GM12878 (cell line): Measurements from ENCODE around the gene WNT9A. TPM values are rescaled to one million over a fixed set of nuclear protein-coding genes. Genes with fewer than 3 reads are reported as not detected.

Experiments
- CBFB ChIP-seq: IDR thresholded peaks from 2 replicates; pipeline ENCODE4 v1.6.1; 2016; ENCODE audit warnings: antibody characterized with exemption, low read depth
- CEBPZ ChIP-seq: fragments of 150-350 bp; IDR thresholded peaks from 2 replicates; pipeline ENCODE4 v1.6.1; 2016; ENCODE audit warnings: low read depth, low read length
- RELB ChIP-seq: fragments of 450-650 bp; IDR thresholded peaks from 2 replicates; pipeline ENCODE4 v1.6.1; 2017; ENCODE audit warnings: low read depth, mild to moderate bottlenecking, moderate library complexity
- SREBF2 ChIP-seq: IDR thresholded peaks from 2 replicates; pipeline ENCODE4 v1.6.1; 2012; ENCODE audit warnings: mild to moderate bottlenecking, low read length
- SRF ChIP-seq, 2 experiments: IDR thresholded peaks; 2 replicates each; pipeline ENCODE4 v1.6.1; 2011; ENCODE audit warnings: low read depth in 2 of 2, low read length in 2 of 2, mild to moderate bottlenecking in 1 of 2, moderate library complexity in 1 of 2
- ZNF622 ChIP-seq: fragments of 450-650 bp; IDR thresholded peaks from 2 replicates; pipeline ENCODE4 v1.6.1; 2017; ENCODE audit warnings: mild to moderate bottlenecking, inconsistent platforms
- microRNA-seq: library from miRNA; unstranded; fragments of <30 nt; microRNA quantifications from one replicate; pipeline ENCODE4, GENCODE V29; 2018
- polyA plus RNA-seq, 11 experiments: library from polyadenylated mRNA; depleted of rRNA in 4 of 11; unstranded in 6 of 11; stranded (reverse) in 5 of 11; fragments of >200 nt; fragmentation: Nextera tagmentation in 4 of 11; fragmentation: Illumina TruSeq in 1 of 11; extraction: Ambion mirVana in 4 of 11; extraction: Trizol in 1 of 11; gene quantifications; 1 replicate in 1 of 11; 2 replicates in 10 of 11; pipeline versions ENCODE4 v1.2.1 to v1.2.3, GENCODE V29; 2011 to 2016; ENCODE audit warnings: inconsistent platforms in 2 of 11, missing spikeins in 2 of 11, low read depth in 1 of 11
- small RNA-seq: library from RNA; depleted of rRNA; stranded (forward); fragments of <200 nt; gene quantifications from one replicate; pipeline ENCODE3, GENCODE V24; 2014
- total RNA-seq, 4 experiments: library from RNA; depleted of rRNA in 3 of 4; stranded (reverse); fragments of >200 nt in 3 of 4; fragmentation: Illumina TruSeq in 1 of 4; extraction: Trizol in 1 of 4; gene quantifications; 2 replicates each; pipeline versions ENCODE4 v1.2.1 to v1.2.3, GENCODE V29; 2013 to 2021

The WNT9A gene
- total and polyA plus RNA-seq, 10 of the 15 experiments (the other 5 are each of a cell fraction or from before 2014, with no cell fraction given) = not detected

GRCh38 chr1:227869279-227869842 is 78.4 kb downstream of the WNT9A start (continued):
- TF ChIP-seq CEBPZ (no peak), CBFB (no peak), SREBF2 (no peak), SRF (IDR thresholded peaks at IDR 0.05; ENCODE audit: low read depth in 2 of 2, low read length in 2 of 2) (no peak), RELB (no peak), ZNF622 (no peak)

Small RNA genes lying within 50 kb of the gene (microRNA-seq; reads per million reads assigned to microRNA genes)
- gene MIR5008 = not detected

Small RNA genes lying within 50 kb of the gene (small RNA-seq; reads per million reads assigned to genes)
- gene MIR5008 (not detected), gene SEPT14P17 (not detected)

Other genes starting within 250 kb of the WNT9A start
Only the 7 nearest of the 10 such genes appear.
- gene PRSS38, start 132.3 kb downstream of the WNT9A start, total RNA-seq (2014; rRNA removed) = not detected in 2 replicates
- not detected in 2 replicates for gene PRSS38, start 132.3 kb downstream of the WNT9A start, total RNA-seq (2014; rRNA removed; fragmentation: Illumina TruSeq; extraction: Trizol)
- gene PRSS38, start 132.3 kb downstream of the WNT9A start, total RNA-seq (2021) = not detected in 2 replicates
- gene PRSS38, start 132.3 kb downstream of the WNT9A start, polyA plus RNA-seq (2011; rRNA removed) = not detected in 2 replicates
- not detected in 2 replicates for gene PRSS38, start 132.3 kb downstream of the WNT9A start, polyA plus RNA-seq (2014; fragmentation: Illumina TruSeq; extraction: Trizol)
- not detected for gene PRSS38, start 132.3 kb downstream of the WNT9A start, polyA plus RNA-seq (2014; fragmentation: Nextera tagmentation; extraction: Ambion mirVana)
- not detected in 2 replicates for gene PRSS38, start 132.3 kb downstream of the WNT9A start, polyA plus RNA-seq (2014; rRNA removed)
- gene PRSS38, start 132.3 kb downstream of the WNT9A start, polyA plus RNA-seq (2016; fragmentation: Nextera tagmentation; extraction: Ambion mirVana) = not detected
- gene WNT3A, start 59.1 kb upstream of the WNT9A start, total RNA-seq (2014; rRNA removed) = not detected in 2 replicates
- gene WNT3A, start 59.1 kb upstream of the WNT9A start, total RNA-seq (2014; rRNA removed; fragmentation: Illumina TruSeq; extraction: Trizol) = not detected in 2 replicates
- gene WNT3A, start 59.1 kb upstream of the WNT9A start, total RNA-seq (2021) = not detected in 2 replicates
- 0.10 and 0.16 TPM in 2 replicates for gene WNT3A, start 59.1 kb upstream of the WNT9A start, polyA plus RNA-seq (2011; rRNA removed)
- gene WNT3A, start 59.1 kb upstream of the WNT9A start, polyA plus RNA-seq (2014; fragmentation: Illumina TruSeq; extraction: Trizol) = not detected in 2 replicates
- gene WNT3A, start 59.1 kb upstream of the WNT9A start, polyA plus RNA-seq (2014; fragmentation: Nextera tagmentation; extraction: Ambion mirVana) = not detected
- not detected in 2 replicates for gene WNT3A, start 59.1 kb upstream of the WNT9A start, polyA plus RNA-seq (2014; rRNA removed)
- not detected for gene WNT3A, start 59.1 kb upstream of the WNT9A start, polyA plus RNA-seq (2016; fragmentation: Nextera tagmentation; extraction: Ambion mirVana)
- gene ARF1, start 134.8 kb upstream of the WNT9A start, total RNA-seq (2014; rRNA removed) = 226 and 267 TPM in 2 replicates
- 113 and 131 TPM in 2 replicates for gene ARF1, start 134.8 kb upstream of the WNT9A start, total RNA-seq (2014; rRNA removed; fragmentation: Illumina TruSeq; extraction: Trizol)
- 296 and 300 TPM in 2 replicates for gene ARF1, start 134.8 kb upstream of the WNT9A start, total RNA-seq (2021)
- 178 and 316 TPM in 2 replicates for gene ARF1, start 134.8 kb upstream of the WNT9A start, polyA plus RNA-seq (2011; rRNA removed)
- gene ARF1, start 134.8 kb upstream of the WNT9A start, polyA plus RNA-seq (2014; fragmentation: Illumina TruSeq; extraction: Trizol) = 97.0 and 247 TPM in 2 replicates
- 10 to 100 TPM; 48.4 to 97.3 TPM for gene ARF1, start 134.8 kb upstream of the WNT9A start, polyA plus RNA-seq (2014; fragmentation: Nextera tagmentation; extraction: Ambion mirVana)
- gene ARF1, start 134.8 kb upstream of the WNT9A start, polyA plus RNA-seq (2014; rRNA removed) = 352 and 369 TPM in 2 replicates
- 100 to 1,000 TPM; 481 to 508 TPM for gene ARF1, start 134.8 kb upstream of the WNT9A start, polyA plus RNA-seq (2016; fragmentation: Nextera tagmentation; extraction: Ambion mirVana)
- gene C1orf35, start 155.4 kb upstream of the WNT9A start, total RNA-seq (2014; rRNA removed) = 14.0 and 14.6 TPM in 2 replicates
- 5.9 and 6.7 TPM in 2 replicates for gene C1orf35, start 155.4 kb upstream of the WNT9A start, total RNA-seq (2014; rRNA removed; fragmentation: Illumina TruSeq; extraction: Trizol)
- 20.8 and 21.5 TPM in 2 replicates for gene C1orf35, start 155.4 kb upstream of the WNT9A start, total RNA-seq (2021)
- 3.1 and 6.6 TPM in 2 replicates for gene C1orf35, start 155.4 kb upstream of the WNT9A start, polyA plus RNA-seq (2011; rRNA removed)
- gene C1orf35, start 155.4 kb upstream of the WNT9A start, polyA plus RNA-seq (2014; fragmentation: Illumina TruSeq; extraction: Trizol) = 1.6 and 5.5 TPM in 2 replicates
- gene C1orf35, start 155.4 kb upstream of the WNT9A start, polyA plus RNA-seq (2014; fragmentation: Nextera tagmentation; extraction: Ambion mirVana) = 1 to 10 TPM; 2.5 to 4.8 TPM
- gene C1orf35, start 155.4 kb upstream of the WNT9A start, polyA plus RNA-seq (2014; rRNA removed) = 18.8 and 19.5 TPM in 2 replicates
- gene C1orf35, start 155.4 kb upstream of the WNT9A start, polyA plus RNA-seq (2016; fragmentation: Nextera tagmentation; extraction: Ambion mirVana) = 10 to 100 TPM; 26.7 to 27.0 TPM
- 81.9 and 93.4 TPM in 2 replicates for gene MRPL55, start 161.4 kb upstream of the WNT9A start, total RNA-seq (2014; rRNA removed)
- gene MRPL55, start 161.4 kb upstream of the WNT9A start, total RNA-seq (2014; rRNA removed; fragmentation: Illumina TruSeq; extraction: Trizol) = 25.5 and 35.1 TPM in 2 replicates
- 47.6 and 54.9 TPM in 2 replicates for gene MRPL55, start 161.4 kb upstream of the WNT9A start, total RNA-seq (2021)
- 17.0 and 39.3 TPM in 2 replicates for gene MRPL55, start 161.4 kb upstream of the WNT9A start, polyA plus RNA-seq (2011; rRNA removed)
- gene MRPL55, start 161.4 kb upstream of the WNT9A start, polyA plus RNA-seq (2014; fragmentation: Illumina TruSeq; extraction: Trizol) = 8.8 and 42.1 TPM in 2 replicates
- gene MRPL55, start 161.4 kb upstream of the WNT9A start, polyA plus RNA-seq (2014; fragmentation: Nextera tagmentation; extraction: Ambion mirVana) = 10 to 100 TPM; 15.1 to 56.7 TPM
- 91.0 and 96.3 TPM in 2 replicates for gene MRPL55, start 161.4 kb upstream of the WNT9A start, polyA plus RNA-seq (2014; rRNA removed)
- 100 to 1,000 TPM; 129 to 143 TPM for gene MRPL55, start 161.4 kb upstream of the WNT9A start, polyA plus RNA-seq (2016; fragmentation: Nextera tagmentation; extraction: Ambion mirVana)
- gene GUK1, start 192.3 kb upstream of the WNT9A start, total RNA-seq (2014; rRNA removed) = 214 and 235 TPM in 2 replicates
- 82.0 and 98.3 TPM in 2 replicates for gene GUK1, start 192.3 kb upstream of the WNT9A start, total RNA-seq (2014; rRNA removed; fragmentation: Illumina TruSeq; extraction: Trizol)
- gene GUK1, start 192.3 kb upstream of the WNT9A start, total RNA-seq (2021) = 183 and 195 TPM in 2 replicates
- 107 and 224 TPM in 2 replicates for gene GUK1, start 192.3 kb upstream of the WNT9A start, polyA plus RNA-seq (2011; rRNA removed)
- gene GUK1, start 192.3 kb upstream of the WNT9A start, polyA plus RNA-seq (2014; fragmentation: Illumina TruSeq; extraction: Trizol) = 4.2 and 28.9 TPM in 2 replicates
- 10 to 100 TPM in 1 of 2 experiments, 1 to 10 TPM in 1; 6.3 to 39.2 TPM for gene GUK1, start 192.3 kb upstream of the WNT9A start, polyA plus RNA-seq (2014; fragmentation: Nextera tagmentation; extraction: Ambion mirVana)
- 227 and 264 TPM in 2 replicates for gene GUK1, start 192.3 kb upstream of the WNT9A start, polyA plus RNA-seq (2014; rRNA removed)
- 100 to 1,000 TPM; 349 to 357 TPM for gene GUK1, start 192.3 kb upstream of the WNT9A start, polyA plus RNA-seq (2016; fragmentation: Nextera tagmentation; extraction: Ambion mirVana)
- 0.06 and 0.11 TPM in 2 replicates for gene GJC2, start 202.0 kb upstream of the WNT9A start, total RNA-seq (2014; rRNA removed)
- gene GJC2, start 202.0 kb upstream of the WNT9A start, total RNA-seq (2014; rRNA removed; fragmentation: Illumina TruSeq; extraction: Trizol) = 0.09 TPM in 2 replicates
- gene GJC2, start 202.0 kb upstream of the WNT9A start, total RNA-seq (2021) = 0.44 TPM in 1 of 2 replicates, not detected in the other
- gene GJC2, start 202.0 kb upstream of the WNT9A start, polyA plus RNA-seq (2011; rRNA removed) = 0.03 and 0.04 TPM in 2 replicates
- 0.04 TPM in 1 of 2 replicates, not detected in the other for gene GJC2, start 202.0 kb upstream of the WNT9A start, polyA plus RNA-seq (2014; fragmentation: Illumina TruSeq; extraction: Trizol)
- not detected for gene GJC2, start 202.0 kb upstream of the WNT9A start, polyA plus RNA-seq (2014; fragmentation: Nextera tagmentation; extraction: Ambion mirVana)
- gene GJC2, start 202.0 kb upstream of the WNT9A start, polyA plus RNA-seq (2014; rRNA removed) = 0.26 and 0.32 TPM in 2 replicates
- not detected for gene GJC2, start 202.0 kb upstream of the WNT9A start, polyA plus RNA-seq (2016; fragmentation: Nextera tagmentation; extraction: Ambion mirVana)